C4-2B (cell line): ENCODE results near the gene RNU1-2.
"Not testable (repeated sequence)": the region's sequence is repeated elsewhere in the genome, so short reads cannot be mapped to it uniquely, and the experiment has no call there.

ENCODE experiments used
- H3K27ac ChIP-seq: fragments of 450-650 bp; 2 replicates; pipeline ENCODE4 v1.5.1; 2017
- ZFX ChIP-seq: fragments of 450-650 bp; IDR thresholded peaks from 2 replicates; pipeline ENCODE4 v1.6.1; 2017
- TF ChIP-seq, protein P1 (sequence below): fragments of 450-650 bp; conservative IDR thresholded peaks from 2 replicates; pipeline ENCODE4 v1.5.1; 2017; ENCODE audit warnings: mild to moderate bottlenecking

Gene RNU1-2

GRCh38 chr1:16900751-16901150, 5.0 kb downstream of the RNU1-2 start:
- no peak for TF ChIP-seq ZFX
- TF ChIP-seq, protein P1, sequence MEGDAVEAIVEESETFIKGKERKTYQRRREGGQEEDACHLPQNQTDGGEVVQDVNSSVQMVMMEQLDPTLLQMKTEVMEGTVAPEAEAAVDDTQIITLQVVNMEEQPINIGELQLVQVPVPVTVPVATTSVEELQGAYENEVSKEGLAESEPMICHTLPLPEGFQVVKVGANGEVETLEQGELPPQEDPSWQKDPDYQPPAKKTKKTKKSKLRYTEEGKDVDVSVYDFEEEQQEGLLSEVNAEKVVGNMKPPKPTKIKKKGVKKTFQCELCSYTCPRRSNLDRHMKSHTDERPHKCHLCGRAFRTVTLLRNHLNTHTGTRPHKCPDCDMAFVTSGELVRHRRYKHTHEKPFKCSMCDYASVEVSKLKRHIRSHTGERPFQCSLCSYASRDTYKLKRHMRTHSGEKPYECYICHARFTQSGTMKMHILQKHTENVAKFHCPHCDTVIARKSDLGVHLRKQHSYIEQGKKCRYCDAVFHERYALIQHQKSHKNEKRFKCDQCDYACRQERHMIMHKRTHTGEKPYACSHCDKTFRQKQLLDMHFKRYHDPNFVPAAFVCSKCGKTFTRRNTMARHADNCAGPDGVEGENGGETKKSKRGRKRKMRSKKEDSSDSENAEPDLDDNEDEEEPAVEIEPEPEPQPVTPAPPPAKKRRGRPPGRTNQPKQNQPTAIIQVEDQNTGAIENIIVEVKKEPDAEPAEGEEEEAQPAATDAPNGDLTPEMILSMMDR = peak; percentile 29
- H3K27ac ChIP-seq = no peak overlapping the region

- H3K27ac ChIP-seq = not testable (repeated sequence)
These were observed 5.6 kb downstream of the RNU1-2 start for GRCh38 chr1:16901371-16901770.

GRCh38 chr1:16903054-16903453, 7.3 kb downstream of the RNU1-2 start:
- TF ChIP-seq, protein P1 = no peak
- no peak for TF ChIP-seq ZFX
- H3K27ac ChIP-seq = no peak overlapping the region

- TF ChIP-seq, protein P1 = no peak
- TF ChIP-seq ZFX = no peak
- H3K27ac ChIP-seq = peak overlapping the region; percentile 97
These were observed 7.6 kb downstream of the RNU1-2 start for GRCh38 chr1:16903458-16903796.

DNA sequence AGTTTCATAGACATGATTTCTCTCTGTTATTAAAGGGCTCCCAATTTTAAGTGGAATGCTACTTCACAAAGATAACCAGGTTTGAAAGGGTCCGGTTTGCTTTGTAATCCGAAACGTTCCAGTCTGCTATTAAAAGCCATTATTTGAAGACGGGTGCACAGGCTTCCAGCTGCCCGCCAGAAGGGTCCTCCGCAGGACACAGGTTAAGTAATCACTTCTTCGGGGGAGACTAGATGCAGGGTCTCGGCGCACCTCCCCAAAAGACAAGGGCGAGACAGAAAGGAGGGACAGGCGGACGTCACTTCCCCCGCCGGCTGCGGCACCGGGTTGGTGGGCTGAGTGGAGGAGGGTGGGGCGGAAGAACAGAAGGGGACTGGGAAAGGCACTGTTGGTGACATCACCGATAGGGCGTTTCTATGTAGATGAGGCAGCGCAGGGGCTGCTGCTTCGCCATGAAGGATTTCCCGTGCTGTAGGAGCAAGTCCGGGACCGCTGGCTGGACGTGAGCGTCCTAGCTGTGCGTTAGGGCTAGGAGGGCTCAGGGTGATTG, 8.9 kb downstream of the RNU1-2 start:
- peak overlapping the region; percentile 97 for H3K27ac ChIP-seq
- TF ChIP-seq, protein P1 = no peak
- TF ChIP-seq ZFX = no peak

DNA sequence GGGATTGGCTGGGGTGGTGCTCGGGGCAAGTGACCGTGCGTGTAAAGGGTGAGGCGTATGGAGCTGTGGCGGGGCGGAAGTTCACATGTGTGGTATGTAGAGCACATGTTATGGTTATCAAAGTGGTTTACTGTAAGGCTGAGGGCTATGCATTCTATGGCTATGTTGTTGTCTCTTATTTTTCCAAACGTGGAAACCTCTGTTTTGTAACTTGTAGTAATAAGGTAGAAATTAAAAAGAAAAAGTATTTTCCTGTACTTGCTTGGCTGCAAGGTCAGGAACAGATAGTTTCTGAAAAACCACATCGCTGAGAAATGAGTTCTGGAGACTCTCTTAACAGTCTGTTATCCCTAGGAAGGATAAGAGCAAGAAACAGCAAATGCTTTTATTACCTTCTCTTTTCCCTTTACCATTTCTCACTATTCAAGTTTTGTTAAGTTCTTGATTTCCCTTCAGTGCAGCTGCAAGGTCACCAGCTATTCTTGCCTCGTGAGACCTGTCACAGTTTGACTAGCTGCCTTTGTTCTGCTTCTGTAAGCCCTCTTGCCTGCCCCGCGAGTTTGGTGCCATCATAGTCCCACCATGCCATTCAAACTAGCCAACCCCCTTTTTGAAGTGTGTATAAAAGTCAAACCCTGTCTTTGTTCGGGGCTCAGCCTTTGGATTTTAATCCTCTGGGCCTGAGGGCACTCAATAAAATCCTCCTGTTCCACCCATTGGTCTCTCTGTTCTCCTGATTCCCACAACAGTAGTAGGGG, 9.5 kb downstream of the RNU1-2 start:
- peak overlapping the region; percentile 97 for H3K27ac ChIP-seq
- TF ChIP-seq, protein P1 = no peak
- no peak for TF ChIP-seq ZFX

GRCh38 chr1:16905868-16906702, 10.3 kb downstream of the RNU1-2 start:
- H3K27ac ChIP-seq = peak overlapping the region; percentile 97
- TF ChIP-seq, protein P1 = no peak
- no peak for TF ChIP-seq ZFX
